GM23338 (cell line): ENCODE measurements around the gene TNFRSF11A. TPM values are rescaled to one million over a fixed set of nuclear protein-coding genes. Genes with fewer than 3 reads are reported as not detected.
A peak's percentile ranks its signal among the peaks of the same experiment; 100 is the strongest.

ENCODE experiments used
- ATAC-seq: fragments of 200-7000 bp; cut with Tn5 transposase; 3 replicates; pipeline ENCODE4 v1.9.1; 2020
- DNase-seq: peaks from one replicate; pipeline ENCODE4 v3.0.0-alpha.2; 2015; ENCODE audit warnings: low spot score
- H2AFZ ChIP-seq: fragments of 200-600 bp; sonication (generic); 2 replicates; pipeline ENCODE4 v1.8.0; 2016; ENCODE audit warnings: antibody characterized with exemption, mild to moderate bottlenecking, moderate library complexity
- H3F3A ChIP-seq: fragments of 200-600 bp; sonication (generic); replicated peaks from 2 replicates; pipeline ENCODE4 v1.8.0; 2017; ENCODE audit warnings: antibody characterized with exemption, mixed run types, low read depth
- H3K27ac ChIP-seq: fragments of 200-600 bp; sonication (generic); 2 replicates; pipeline ENCODE4 v1.6.1; 2016; ENCODE audit warnings: low read depth
- H3K27me3 ChIP-seq: fragments of 200-600 bp; sonication (generic); 2 replicates; pipeline ENCODE4 v1.8.0; 2016; ENCODE audit warnings: mild to moderate bottlenecking, mixed run types, moderate library complexity; ENCODE audit not compliant: insufficient read depth
- H3K36me3 ChIP-seq: fragments of 200-600 bp; sonication (generic); 2 replicates; pipeline ENCODE4 v1.8.0; 2016; ENCODE audit warnings: mild to moderate bottlenecking; ENCODE audit not compliant: insufficient read depth
- H3K4me1 ChIP-seq: fragments of 200-600 bp; sonication (generic); 2 replicates; pipeline ENCODE4 v1.8.0; 2016; ENCODE audit warnings: mild to moderate bottlenecking, moderate library complexity; ENCODE audit not compliant: insufficient read depth
- H3K4me2 ChIP-seq: fragments of 200-600 bp; sonication (generic); 2 replicates; pipeline ENCODE4 v1.7.1; 2017; ENCODE audit warnings: mixed run types
- H3K4me3 ChIP-seq: fragments of 200-600 bp; sonication (generic); 2 replicates; pipeline ENCODE4 v1.6.1; 2016; ENCODE audit warnings: mixed run types
- H3K79me2 ChIP-seq: fragments of 200-600 bp; sonication (generic); replicated peaks from 2 replicates; pipeline ENCODE4 v1.8.0; 2017; ENCODE audit warnings: mild to moderate bottlenecking; ENCODE audit not compliant: insufficient read depth
- H3K9me2 ChIP-seq: fragments of 200-600 bp; sonication (generic); 2 replicates; pipeline ENCODE4 v1.8.0; 2017; ENCODE audit not compliant: insufficient read depth
- H4K20me1 ChIP-seq: fragments of 200-600 bp; sonication (generic); replicated peaks from 2 replicates; pipeline ENCODE4 v1.8.0; 2017; ENCODE audit warnings: mild to moderate bottlenecking; ENCODE audit not compliant: insufficient read depth
- H3K27ac Mint-ChIP-seq: 2 replicates; pipeline ENCODE4 v1.8.0; 2020; ENCODE audit warnings: inconsistent platforms, mild to moderate bottlenecking, moderate library complexity, mixed read lengths
- H3K27me3 Mint-ChIP-seq: 3 replicates; pipeline ENCODE4 v1.8.0; 2022; ENCODE audit warnings: low read depth, mild to moderate bottlenecking, moderate library complexity, mixed read lengths, inconsistent platforms; ENCODE audit not compliant: insufficient read depth, poor library complexity
- H3K36me3 Mint-ChIP-seq: 3 replicates; pipeline ENCODE4 v1.8.0; 2021; ENCODE audit warnings: low read depth, mild to moderate bottlenecking, inconsistent platforms, moderate library complexity, mixed read lengths
- H3K4me1 Mint-ChIP-seq: 3 replicates; pipeline ENCODE4 v1.8.0; 2020; ENCODE audit warnings: mild to moderate bottlenecking, inconsistent platforms, mixed read lengths
- H3K4me3 Mint-ChIP-seq: 3 replicates; pipeline ENCODE4 v1.8.0; 2021; ENCODE audit warnings: moderate library complexity, mild to moderate bottlenecking, inconsistent platforms, mixed read lengths
- H3K9me3 Mint-ChIP-seq: 3 replicates; pipeline ENCODE4 v1.8.0; 2020; ENCODE audit warnings: moderate library complexity, mild to moderate bottlenecking, inconsistent platforms, mixed read lengths
- CREB1 ChIP-seq: fragments of 250-450 bp; sonication (Bioruptor Pico); IDR thresholded peaks from 2 replicates; pipeline ENCODE4 v1.5.0; 2020; ENCODE audit warnings: low read depth, mild to moderate bottlenecking, moderate library complexity
- EZH2 ChIP-seq: fragments of 200-600 bp; sonication (generic); IDR thresholded peaks from one replicate; pipeline ENCODE4 v1.8.0; 2017; ENCODE audit warnings: antibody characterized with exemption, mild to moderate bottlenecking, low read depth; ENCODE audit not compliant: unreplicated experiment
- JUNB ChIP-seq: IDR thresholded peaks from one replicate; pipeline ENCODE4 v1.6.1; 2016; ENCODE audit warnings: antibody characterized with exemption; ENCODE audit not compliant: unreplicated experiment
- NANOG ChIP-seq: IDR thresholded peaks from 2 replicates; pipeline ENCODE4 v1.6.1; 2016; ENCODE audit warnings: antibody characterized with exemption, borderline replicate concordance
- STAT1 ChIP-seq: IDR thresholded peaks from one replicate; pipeline ENCODE4 v1.6.1; 2016; ENCODE audit warnings: antibody characterized with exemption; ENCODE audit not compliant: unreplicated experiment
- polyA plus RNA-seq: library from polyadenylated mRNA; unstranded; fragments of >200 nt; fragmentation: Nextera tagmentation; extraction: Ambion mirVana; gene quantifications from 2 replicates; pipeline ENCODE4 v1.2.1, GENCODE V29; 2016
- total RNA-seq: library from RNA; depleted of rRNA; stranded (reverse); fragments of >200 nt; shearing (Covaris generic); gene quantifications from 2 replicates; pipeline ENCODE4 v1.2.3, GENCODE V29; 2014
- TF ChIP-seq, protein P1 (sequence below), 2 experiments: fragments of 200-600 bp in 1 of 2; sonication (generic) in 1 of 2; conservative IDR thresholded peaks; 2 replicates each; pipeline versions ENCODE4 v1.5.1 to v1.6.1; 2016 to 2017; ENCODE audit warnings: antibody characterized with exemption in 2 of 2, low read depth in 2 of 2, mild to moderate bottlenecking in 2 of 2, moderate library complexity in 1 of 2
- TF ChIP-seq, protein P2 (sequence below): IDR thresholded peaks from one replicate; pipeline ENCODE4 v1.6.1; 2018; ENCODE audit warnings: antibody characterized with exemption; ENCODE audit not compliant: unreplicated experiment
- TF ChIP-seq, protein P3 (sequence below): IDR thresholded peaks from 2 replicates; pipeline ENCODE4 v1.6.1; 2016; ENCODE audit warnings: antibody characterized with exemption

TNFRSF11A gene
- total and polyA plus RNA-seq, 2 experiments from 2014 or later: 3.8 to 7.3 TPM

DNA sequence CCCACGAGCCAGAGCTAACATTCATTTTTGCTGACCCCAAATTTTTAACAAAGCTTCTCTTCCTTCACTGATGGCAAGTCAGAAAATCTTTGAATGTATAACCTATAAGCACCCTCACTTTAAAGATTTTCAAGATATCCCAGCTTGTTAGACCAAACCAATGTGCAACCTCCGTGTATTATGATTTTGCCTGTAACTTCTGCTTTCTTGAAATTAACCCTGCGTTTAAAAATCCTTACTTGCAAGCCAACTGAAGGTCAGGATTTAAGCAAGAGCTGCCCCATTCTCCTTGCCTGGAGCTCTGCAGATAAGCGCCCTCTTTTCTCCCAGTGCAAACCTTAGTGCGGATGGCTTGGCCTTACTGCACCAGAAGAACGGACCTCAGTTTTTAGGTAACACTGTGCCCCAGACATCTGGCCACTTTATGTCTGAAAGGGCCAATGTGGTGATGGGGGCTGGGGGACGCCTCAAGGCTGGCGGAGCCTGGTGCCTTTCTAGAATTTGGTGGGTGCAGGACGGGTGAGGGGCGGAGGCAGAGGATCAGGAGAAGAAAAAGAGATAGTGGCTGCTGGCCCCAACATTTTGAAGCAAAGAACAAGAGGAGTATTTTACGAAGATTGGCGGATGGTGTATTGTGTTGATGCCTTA, 805 bp upstream of the TNFRSF11A start:
- Histone ChIP-seq H3K9me2 (no peaks in the 10 kb centered on the region), H3K4me2 (peak overlapping the region; percentile 85), H2AFZ (peak overlapping the region; percentile 97), H3F3A (peaks cover 8% of the 10 kb centered on the region), H4K20me1 (peaks cover 8% of the 10 kb centered on the region), H3K27me3 (peaks cover 34% of the 10 kb centered on the region), H3K36me3 (no peaks in the 10 kb centered on the region), H3K4me1 (peaks cover 31% of the 10 kb centered on the region), H3K4me3 (peak overlapping the region; percentile 62), H3K27ac (0 out of 2 replicates have a peak overlapping the region, but pooled peaks have one; percentile 21), H3K79me2 (peaks cover 24% of the 10 kb centered on the region)
- H3K36me3 Mint-ChIP-seq: no peaks in the 10 kb centered on the region
- peaks cover 30% of the 10 kb centered on the region for H3K27me3 Mint-ChIP-seq
- peaks cover 53% of the 10 kb centered on the region for H3K4me1 Mint-ChIP-seq
- H3K4me3 Mint-ChIP-seq: peak overlapping the region; percentile 79
- ATAC-seq (peak; percentile 23), DNase-seq (peak; percentile 45)
- no peaks in the 10 kb centered on the region for H3K9me3 Mint-ChIP-seq
- TF ChIP-seq, protein P1, sequence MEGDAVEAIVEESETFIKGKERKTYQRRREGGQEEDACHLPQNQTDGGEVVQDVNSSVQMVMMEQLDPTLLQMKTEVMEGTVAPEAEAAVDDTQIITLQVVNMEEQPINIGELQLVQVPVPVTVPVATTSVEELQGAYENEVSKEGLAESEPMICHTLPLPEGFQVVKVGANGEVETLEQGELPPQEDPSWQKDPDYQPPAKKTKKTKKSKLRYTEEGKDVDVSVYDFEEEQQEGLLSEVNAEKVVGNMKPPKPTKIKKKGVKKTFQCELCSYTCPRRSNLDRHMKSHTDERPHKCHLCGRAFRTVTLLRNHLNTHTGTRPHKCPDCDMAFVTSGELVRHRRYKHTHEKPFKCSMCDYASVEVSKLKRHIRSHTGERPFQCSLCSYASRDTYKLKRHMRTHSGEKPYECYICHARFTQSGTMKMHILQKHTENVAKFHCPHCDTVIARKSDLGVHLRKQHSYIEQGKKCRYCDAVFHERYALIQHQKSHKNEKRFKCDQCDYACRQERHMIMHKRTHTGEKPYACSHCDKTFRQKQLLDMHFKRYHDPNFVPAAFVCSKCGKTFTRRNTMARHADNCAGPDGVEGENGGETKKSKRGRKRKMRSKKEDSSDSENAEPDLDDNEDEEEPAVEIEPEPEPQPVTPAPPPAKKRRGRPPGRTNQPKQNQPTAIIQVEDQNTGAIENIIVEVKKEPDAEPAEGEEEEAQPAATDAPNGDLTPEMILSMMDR (conservative IDR thresholded peaks at IDR 0.05; ENCODE audit: low read depth in 2 of 2): no peak
- TF ChIP-seq, protein P2, sequence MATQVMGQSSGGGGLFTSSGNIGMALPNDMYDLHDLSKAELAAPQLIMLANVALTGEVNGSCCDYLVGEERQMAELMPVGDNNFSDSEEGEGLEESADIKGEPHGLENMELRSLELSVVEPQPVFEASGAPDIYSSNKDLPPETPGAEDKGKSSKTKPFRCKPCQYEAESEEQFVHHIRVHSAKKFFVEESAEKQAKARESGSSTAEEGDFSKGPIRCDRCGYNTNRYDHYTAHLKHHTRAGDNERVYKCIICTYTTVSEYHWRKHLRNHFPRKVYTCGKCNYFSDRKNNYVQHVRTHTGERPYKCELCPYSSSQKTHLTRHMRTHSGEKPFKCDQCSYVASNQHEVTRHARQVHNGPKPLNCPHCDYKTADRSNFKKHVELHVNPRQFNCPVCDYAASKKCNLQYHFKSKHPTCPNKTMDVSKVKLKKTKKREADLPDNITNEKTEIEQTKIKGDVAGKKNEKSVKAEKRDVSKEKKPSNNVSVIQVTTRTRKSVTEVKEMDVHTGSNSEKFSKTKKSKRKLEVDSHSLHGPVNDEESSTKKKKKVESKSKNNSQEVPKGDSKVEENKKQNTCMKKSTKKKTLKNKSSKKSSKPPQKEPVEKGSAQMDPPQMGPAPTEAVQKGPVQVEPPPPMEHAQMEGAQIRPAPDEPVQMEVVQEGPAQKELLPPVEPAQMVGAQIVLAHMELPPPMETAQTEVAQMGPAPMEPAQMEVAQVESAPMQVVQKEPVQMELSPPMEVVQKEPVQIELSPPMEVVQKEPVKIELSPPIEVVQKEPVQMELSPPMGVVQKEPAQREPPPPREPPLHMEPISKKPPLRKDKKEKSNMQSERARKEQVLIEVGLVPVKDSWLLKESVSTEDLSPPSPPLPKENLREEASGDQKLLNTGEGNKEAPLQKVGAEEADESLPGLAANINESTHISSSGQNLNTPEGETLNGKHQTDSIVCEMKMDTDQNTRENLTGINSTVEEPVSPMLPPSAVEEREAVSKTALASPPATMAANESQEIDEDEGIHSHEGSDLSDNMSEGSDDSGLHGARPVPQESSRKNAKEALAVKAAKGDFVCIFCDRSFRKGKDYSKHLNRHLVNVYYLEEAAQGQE: no peak
- TF ChIP-seq JUNB: no peak
- peak; percentile 23 for TF ChIP-seq EZH2
- no peak for TF ChIP-seq CREB1
- no peak for TF ChIP-seq STAT1
- TF ChIP-seq NANOG: no peak
- TF ChIP-seq, protein P3, sequence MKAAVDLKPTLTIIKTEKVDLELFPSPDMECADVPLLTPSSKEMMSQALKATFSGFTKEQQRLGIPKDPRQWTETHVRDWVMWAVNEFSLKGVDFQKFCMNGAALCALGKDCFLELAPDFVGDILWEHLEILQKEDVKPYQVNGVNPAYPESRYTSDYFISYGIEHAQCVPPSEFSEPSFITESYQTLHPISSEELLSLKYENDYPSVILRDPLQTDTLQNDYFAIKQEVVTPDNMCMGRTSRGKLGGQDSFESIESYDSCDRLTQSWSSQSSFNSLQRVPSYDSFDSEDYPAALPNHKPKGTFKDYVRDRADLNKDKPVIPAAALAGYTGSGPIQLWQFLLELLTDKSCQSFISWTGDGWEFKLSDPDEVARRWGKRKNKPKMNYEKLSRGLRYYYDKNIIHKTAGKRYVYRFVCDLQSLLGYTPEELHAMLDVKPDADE: no peak
- H3K27ac Mint-ChIP-seq: peak overlapping the region; percentile 56; the same call in 1 of the 2 replicates
